HG03039 (cell line): ENCODE results near the gene AQP11.
"Not testable (repeated sequence)": the region's sequence is repeated elsewhere in the genome, so short reads cannot be mapped to it uniquely, and the experiment has no call there.

Experiments used
- ATAC-seq: cut with Tn5 transposase; IDR thresholded peaks from one replicate; pipeline ENCODE4 v1.9.1; 2021; ENCODE audit warnings: mild to moderate bottlenecking, moderate library complexity; ENCODE audit not compliant: unreplicated experiment

Gene AQP11

GRCh38 chr11:77589521-77590193 lies at the start of gene AQP11:
Gene AQP11, plus strand, starts transcription at chr11:77589953. Its CDS starts 40 bp downstream, at chr11:77589993.
- peak; percentile 79 for ATAC-seq

GRCh38 chr11:77542296-77542695 lies 47.5 kb upstream of the AQP11 start:
- no peak for ATAC-seq

GRCh38 chr11:77547047-77547836 lies 42.5 kb upstream of the AQP11 start:
- no peak for ATAC-seq

DNA sequence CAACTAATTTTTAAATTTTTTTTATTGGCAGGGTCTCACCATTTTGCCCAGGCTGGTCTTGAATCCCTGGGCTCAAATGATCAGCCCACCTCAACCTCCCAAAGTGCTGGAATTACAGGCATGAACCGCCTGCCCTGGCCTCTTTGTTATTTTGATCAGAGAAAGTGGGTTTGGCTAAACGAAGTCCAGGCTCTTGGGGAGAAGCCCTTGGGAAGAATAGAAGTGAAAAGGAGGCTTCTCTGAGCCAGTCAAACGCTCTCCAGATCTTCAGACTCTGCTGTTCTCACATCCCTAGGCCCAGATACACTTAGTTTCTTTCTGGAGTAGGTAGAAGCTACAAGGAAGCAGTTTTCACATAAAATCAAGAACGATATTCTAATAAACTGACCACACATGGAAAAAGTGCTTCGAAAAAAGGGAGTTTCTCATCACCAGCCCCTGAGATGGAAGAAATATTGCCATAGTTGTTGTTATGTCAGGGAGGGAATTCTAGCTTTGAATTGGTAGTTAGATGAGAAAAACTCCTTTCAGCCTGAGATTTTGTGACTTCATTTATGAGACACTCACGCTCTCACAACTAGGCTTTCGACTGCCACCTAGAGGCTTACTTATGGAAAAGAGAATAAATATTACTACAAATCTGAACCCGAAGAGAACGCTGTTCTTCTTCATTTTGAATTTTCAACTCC lies 41.7 kb upstream of the AQP11 start:
- ATAC-seq: no peak

DNA sequence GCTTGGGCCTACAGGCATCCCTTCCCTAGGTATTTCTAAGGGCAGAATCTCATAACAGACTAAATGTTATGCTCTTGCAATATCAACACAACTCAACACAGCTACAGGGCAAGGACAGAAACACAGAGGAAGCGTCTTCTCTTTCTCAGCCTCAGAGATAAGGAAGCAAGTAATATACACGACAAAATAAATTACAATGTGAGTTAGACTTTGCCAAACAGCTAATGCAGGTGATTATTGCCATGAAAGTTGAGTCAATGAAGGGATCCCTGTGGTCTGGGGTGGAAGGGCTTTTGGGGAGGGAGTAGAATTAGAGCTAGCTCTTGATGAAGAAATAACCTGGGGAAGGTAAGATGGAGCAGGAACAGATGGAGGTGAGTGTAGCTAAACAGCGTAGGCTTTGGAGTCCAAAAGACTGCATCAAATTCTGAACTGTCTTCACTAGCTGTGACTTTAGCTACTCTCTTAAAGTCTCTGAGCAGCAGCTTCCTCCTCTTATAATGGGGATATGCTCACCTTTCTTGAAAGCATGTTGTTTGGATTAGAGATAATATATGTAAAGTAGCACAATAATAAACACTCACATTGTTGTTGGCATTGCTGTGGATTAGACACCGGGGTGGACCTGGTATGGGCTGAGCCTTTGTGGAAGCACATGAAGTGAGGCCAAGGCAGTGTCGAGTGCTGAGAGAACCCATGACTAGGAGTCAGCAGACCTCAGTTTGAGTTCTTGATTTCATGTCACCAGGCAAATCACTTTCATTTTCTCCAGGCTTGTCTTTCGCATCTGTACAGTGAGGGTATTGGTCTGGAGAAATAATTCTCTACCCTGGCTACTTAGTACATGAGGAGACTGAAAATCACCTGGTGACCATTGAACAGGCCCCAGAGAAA lies 41.0 kb upstream of the AQP11 start:
- ATAC-seq: no peak

GRCh38 chr11:77551426-77551825 lies 38.3 kb upstream of the AQP11 start:
- not testable (repeated sequence) for ATAC-seq

DNA sequence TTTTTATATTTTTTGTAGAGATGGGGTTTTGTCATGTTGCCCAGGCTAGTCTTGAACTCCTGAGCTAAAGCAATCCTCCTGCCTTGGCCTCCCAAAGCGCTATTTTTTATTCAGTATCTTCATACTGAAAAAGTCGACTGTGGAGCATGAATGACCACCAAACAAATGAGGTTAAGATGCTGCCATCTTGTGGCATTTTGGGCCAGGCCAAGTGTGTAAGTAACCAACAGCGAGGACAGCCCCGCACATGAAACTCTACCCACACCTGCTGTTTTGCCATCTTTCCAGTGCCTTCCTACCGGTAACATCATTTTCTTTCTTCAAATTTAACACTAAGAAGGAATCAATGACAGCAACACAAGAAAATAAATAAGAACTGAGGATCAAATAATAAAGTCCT lies 32.2 kb upstream of the AQP11 start:
- ATAC-seq: no peak

- ATAC-seq: no peak
These were observed 31.4 kb upstream of the AQP11 start for GRCh38 chr11:77558380-77558779.

DNA sequence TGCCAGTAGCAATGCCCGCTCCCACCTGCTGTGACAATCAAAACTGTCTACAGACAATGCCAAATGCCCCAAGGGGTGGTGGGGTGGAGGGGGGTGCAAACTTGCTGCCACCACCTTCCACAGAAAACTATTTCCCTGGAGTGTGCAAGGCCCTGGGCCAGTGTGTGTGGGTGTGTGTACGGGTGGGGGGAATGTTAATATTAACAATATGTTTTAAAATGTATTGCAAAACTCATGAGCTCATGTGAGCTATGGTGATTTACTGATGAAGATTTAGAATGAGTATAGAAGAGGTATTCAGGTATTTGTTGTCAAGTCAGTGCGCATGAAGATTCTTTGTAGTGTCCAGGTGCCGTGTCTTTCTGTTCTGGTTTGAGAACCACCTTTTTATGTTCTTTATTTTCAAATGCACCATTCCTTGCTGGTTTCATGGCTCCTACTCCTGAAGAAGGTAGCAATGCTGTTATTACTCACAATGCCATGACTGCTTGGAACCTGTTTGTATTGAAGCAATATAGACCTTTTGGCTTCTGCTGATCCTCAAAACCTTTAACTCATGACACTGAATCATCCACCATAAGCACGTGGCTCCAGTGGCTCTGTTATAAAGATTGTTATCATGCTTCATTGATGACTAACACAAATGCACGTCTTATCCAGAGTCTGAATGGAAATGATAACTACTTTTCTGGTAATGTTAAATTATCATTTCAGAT lies 29.9 kb upstream of the AQP11 start:
- no peak for ATAC-seq

- ATAC-seq: no peak
These were observed 29.1 kb upstream of the AQP11 start for GRCh38 chr11:77560605-77561004.

GRCh38 chr11:77561257-77561656 lies 28.5 kb upstream of the AQP11 start:
- ATAC-seq: no peak

DNA sequence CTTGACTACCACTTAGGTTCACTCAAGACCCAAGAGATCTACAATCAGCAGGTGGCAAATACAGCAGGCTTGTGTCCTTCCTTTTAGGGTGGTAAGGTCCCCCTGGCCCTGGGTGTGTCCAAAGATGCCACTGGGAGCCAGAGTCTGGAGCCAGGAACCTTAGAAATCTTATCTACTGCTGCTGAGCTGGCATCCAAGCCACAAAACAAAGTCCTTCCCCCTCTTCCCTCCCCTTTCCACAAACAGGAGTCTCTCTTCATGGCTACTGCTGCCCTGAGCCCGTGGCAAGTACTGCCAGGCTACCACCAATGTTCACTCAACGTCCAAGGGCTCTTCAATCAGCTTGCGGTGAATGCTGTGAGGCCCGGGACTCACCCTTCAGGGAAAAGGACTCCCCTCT lies 21.4 kb upstream of the AQP11 start:
- no peak for ATAC-seq

DNA sequence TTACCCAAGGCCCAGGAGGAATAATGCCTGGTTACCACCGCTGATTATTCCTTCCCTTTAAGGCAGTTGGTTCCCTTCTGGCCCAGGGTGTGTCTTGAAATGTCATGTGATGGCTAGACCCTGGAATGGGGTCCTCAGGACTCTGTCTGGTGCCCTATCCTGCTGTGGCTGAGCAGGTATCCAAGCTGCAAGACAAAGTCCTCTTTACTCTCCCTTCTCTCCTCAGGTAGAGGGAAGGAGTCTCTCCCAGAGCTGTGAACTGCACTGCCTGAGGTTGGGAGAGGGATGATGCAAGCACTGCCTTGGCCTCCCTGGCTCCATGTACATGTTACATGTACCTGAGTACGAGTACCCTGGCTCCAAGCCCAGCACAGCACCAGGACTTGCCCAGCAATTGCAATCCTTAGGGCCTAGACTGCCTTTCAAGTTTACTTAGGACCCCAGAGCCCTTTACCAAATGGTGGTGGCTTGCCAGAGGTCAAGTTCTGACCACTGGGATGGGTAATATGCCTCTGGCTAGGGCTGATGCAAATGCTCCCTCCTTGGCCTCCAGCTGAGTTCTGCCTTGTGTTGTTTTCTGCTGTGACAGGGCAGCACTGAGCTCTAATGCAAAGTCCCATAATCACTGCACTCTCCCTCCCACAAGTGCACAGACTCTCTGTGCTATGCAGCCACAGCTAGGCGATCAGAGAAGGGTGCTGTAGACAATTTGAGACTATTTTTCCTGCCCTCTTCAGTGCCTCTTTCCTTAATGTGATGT lies 20.7 kb upstream of the AQP11 start:
- no peak for ATAC-seq

- no peak for ATAC-seq
These were observed 20.1 kb upstream of the AQP11 start for GRCh38 chr11:77569676-77570070.

DNA sequence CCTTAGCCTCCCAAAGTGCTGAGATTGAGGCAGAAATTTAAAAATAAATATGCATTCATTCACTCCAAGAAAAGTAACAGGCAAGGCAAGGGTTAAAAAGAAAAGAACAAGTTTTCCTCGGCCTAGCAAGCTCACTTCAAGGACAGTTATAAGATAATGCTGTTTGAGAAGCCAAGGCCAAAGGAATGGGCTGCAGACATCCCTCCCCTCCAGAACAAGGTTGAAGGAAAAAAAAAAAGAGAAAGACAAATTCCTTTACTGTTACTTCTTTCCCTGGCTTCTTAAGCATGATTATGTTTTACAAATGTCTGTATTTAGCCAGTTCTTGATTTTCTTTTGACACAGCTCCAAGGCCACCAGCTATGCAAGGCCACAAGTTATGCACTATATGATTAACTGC lies 18.9 kb upstream of the AQP11 start:
- not testable (repeated sequence) for ATAC-seq

- ATAC-seq: not testable (repeated sequence)
These were observed 14.3 kb upstream of the AQP11 start for GRCh38 chr11:77575428-77575827.

GRCh38 chr11:77580712-77581337 lies 8.9 kb upstream of the AQP11 start:
- no peak for ATAC-seq

GRCh38 chr11:77589181-77589520 lies 602 bp upstream of the AQP11 start:
- peak; percentile 14 for ATAC-seq

DNA sequence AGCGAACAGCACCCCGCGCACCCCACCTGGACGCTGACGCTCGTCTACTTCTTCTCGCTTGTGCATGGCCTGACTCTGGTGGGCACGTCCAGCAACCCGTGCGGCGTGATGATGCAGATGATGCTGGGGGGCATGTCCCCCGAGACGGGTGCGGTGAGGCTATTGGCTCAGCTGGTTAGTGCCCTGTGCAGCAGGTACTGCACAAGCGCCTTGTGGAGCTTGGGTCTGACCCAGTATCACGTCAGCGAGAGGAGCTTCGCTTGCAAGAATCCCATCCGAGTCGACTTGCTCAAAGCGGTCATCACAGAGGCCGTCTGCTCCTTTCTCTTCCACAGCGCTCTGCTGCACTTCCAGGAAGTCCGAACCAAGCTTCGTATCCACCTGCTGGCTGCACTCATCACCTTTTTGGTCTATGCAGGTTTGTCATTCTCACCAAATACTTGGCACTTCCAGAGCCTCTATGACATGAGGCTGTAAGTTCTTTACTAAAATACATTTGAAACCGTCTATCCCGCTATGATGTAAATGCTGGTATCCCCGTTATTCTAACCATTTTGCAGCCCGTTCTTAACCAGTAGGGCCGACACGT lies 535 bp downstream of the AQP11 start:
- peak; percentile 17 for ATAC-seq
